ENCODE measurements around the gene MMP25. TPM values are rescaled to one million over a fixed set of nuclear protein-coding genes. Genes with fewer than 3 reads are reported as not detected.

The MMP25 gene
- total RNA-seq, 1 donor from 2014 or later, result 0.25 TPM

GRCh38 chr16:3101841-3102470 lies 55.6 kb downstream of the MMP25 start:
- Histone ChIP-seq H3K27ac (no peak overlapping the region), H3K9me3 (no peaks in the 10 kb centered on the region), H3K36me3 (no peaks in the 10 kb centered on the region), H3K27me3 (no peaks in the 10 kb centered on the region), H3K4me3 (no peak overlapping the region), H3K4me1 (peaks cover 8% of the 10 kb centered on the region)
- no peak for TF ChIP-seq POLR2AphosphoS5 (IDR thresholded peaks at IDR 0.05; ENCODE audit: insufficient read depth in 1 of 2, low read depth in 1 of 2)
- no peak for TF ChIP-seq POLR2A (IDR thresholded peaks at IDR 0.05)
- no peak for TF ChIP-seq CTCF (IDR thresholded peaks at IDR 0.05)
- intact Hi-C loops (cut with DNase I), result no loop called here
- DNase-seq (ENCODE audit: extremely low spot score in 2 of 2), result no peak

- DNase-seq (ENCODE audit: extremely low spot score in 2 of 2), result peak in 1 of 2 donors; percentile 90
- no peaks in the 10 kb centered on the region for H3K36me3 ChIP-seq
- intact Hi-C loops (cut with DNase I), result no loop called here
- peak overlapping the region; percentile 62 to 76 for H3K4me3 ChIP-seq
- no peaks in the 10 kb centered on the region for H3K27me3 ChIP-seq
- TF ChIP-seq POLR2AphosphoS5 (IDR thresholded peaks at IDR 0.05; ENCODE audit: insufficient read depth in 1 of 2, low read depth in 1 of 2), result peak; percentile 51 to 61
- TF ChIP-seq POLR2A (IDR thresholded peaks at IDR 0.05), result no peak
- TF ChIP-seq CTCF (IDR thresholded peaks at IDR 0.05), result no peak
- H3K4me1 ChIP-seq, result peaks cover 7% of the 10 kb centered on the region
- H3K9me3 ChIP-seq, result no peaks in the 10 kb centered on the region
- peak overlapping the region; percentile 76 for H3K27ac ChIP-seq
These were observed 60.0 kb downstream of the MMP25 start for GRCh38 chr16:3106205-3106928.

Small RNA genes within 50 kb of the gene (small RNA-seq; reads per million reads assigned to genes)
- gene RNU1-22P, result not detected

Other genes starting within 250 kb of the MMP25 start
- not detected for gene PRSS41, start 248.1 kb upstream of the MMP25 start, total RNA-seq
- gene PRSS21, start 229.3 kb upstream of the MMP25 start, total RNA-seq, result not detected
- gene ZG16B, start 216.3 kb upstream of the MMP25 start, total RNA-seq, result 11.3 TPM
- 38.8 TPM for gene PRSS22, start 188.4 kb upstream of the MMP25 start, total RNA-seq
- 65.1 TPM for gene FLYWCH2, start 163.3 kb upstream of the MMP25 start, total RNA-seq
- 32.9 TPM for gene FLYWCH1, start 134.6 kb upstream of the MMP25 start, total RNA-seq
- not detected for gene KREMEN2, start 82.3 kb upstream of the MMP25 start, total RNA-seq
- gene PAQR4, start 77.2 kb upstream of the MMP25 start, total RNA-seq, result 2.7 TPM
- gene PKMYT1, start 66.1 kb upstream of the MMP25 start, total RNA-seq, result 6.9 TPM
- not detected for gene CLDN9, start 33.6 kb upstream of the MMP25 start, total RNA-seq
- not detected for gene CLDN6, start 28.4 kb upstream of the MMP25 start, total RNA-seq
- 12.3 TPM for gene TNFRSF12A, start 26.2 kb upstream of the MMP25 start, total RNA-seq
- gene HCFC1R1, start 22.6 kb upstream of the MMP25 start, total RNA-seq, result 39.0 TPM
- 22.6 TPM for gene THOC6, start 22.5 kb upstream of the MMP25 start, total RNA-seq
- gene BICDL2, start 9.6 kb upstream of the MMP25 start, total RNA-seq, result 52.5 TPM
- 13.0 TPM for gene IL32, start 19.1 kb downstream of the MMP25 start, total RNA-seq
- gene ZSCAN10, start 52.7 kb downstream of the MMP25 start, total RNA-seq, result not detected
- 14.2 TPM for gene ZNF205, start 66.0 kb downstream of the MMP25 start, total RNA-seq
- gene ZNF213, start 88.5 kb downstream of the MMP25 start, total RNA-seq, result 7.6 TPM
- not detected for gene OR1F1, start 141.6 kb downstream of the MMP25 start, total RNA-seq
- gene ZNF200, start 188.6 kb downstream of the MMP25 start, total RNA-seq, result 5.2 TPM
- gene MEFV, start 210.1 kb downstream of the MMP25 start, total RNA-seq, result 1.5 TPM
- gene ZNF263, start 236.9 kb downstream of the MMP25 start, total RNA-seq, result 29.7 TPM